Measurements from ENCODE around the gene SPTBN1.

- TF ChIP-seq CTCF (conservative IDR thresholded peaks at IDR 0.05; ENCODE audit: low read depth, low read length) (no peak), EZH2 (IDR thresholded peaks at IDR 0.05; ENCODE audit: borderline replicate concordance, low read depth, low read length, poor library complexity, severe bottlenecking) (no peak)
Measured at GRCh38 chr2:54503828-54504227, 47.7 kb downstream of the SPTBN1 start.

Data from A673 (cell line).